Breast epithelium (tissue), 4 donors: Measurements from ENCODE around the gene PPIG. TPM values are rescaled to one million over a fixed set of nuclear protein-coding genes. Genes with fewer than 3 reads are reported as not detected.

Experiments
- DNase-seq, 2 donors: peaks; one replicate each; pipeline ENCODE4 v3.0.0-alpha.2; 2019; ENCODE audit warnings: low spot score in 2 of 2
- H3K27ac ChIP-seq, 2 donors: fragments of 200-600 bp; sonication (generic) in 1 of 2; one replicate each; pipeline ENCODE4 v1.5.1; 2016 to 2019; ENCODE audit warnings: mild to moderate bottlenecking in 1 of 2
- H3K27me3 ChIP-seq, 2 donors: fragments of 200-600 bp; sonication (generic) in 1 of 2; one replicate each; pipeline versions ENCODE4 v1.5.1 to v1.6.0; 2017 to 2019; ENCODE audit warnings: control low read depth in 1 of 2, mild to moderate bottlenecking in 1 of 2
- H3K36me3 ChIP-seq: fragments of 200-600 bp; one replicate; pipeline ENCODE4 v1.5.1; 2019
- H3K4me1 ChIP-seq, 2 donors: fragments of 200-600 bp; sonication (generic); one replicate each; pipeline ENCODE4 v1.5.1; 2016 to 2019; ENCODE audit warnings: control low read depth in 1 of 2
- H3K4me3 ChIP-seq, 3 donors: fragments of 200-600 bp; sonication (generic); 1 replicate in 2 of 3; 2 replicates in 1 of 3; pipeline ENCODE4 v1.5.1; 2016 to 2019; ENCODE audit warnings: mild to moderate bottlenecking in 3 of 3, moderate library complexity in 2 of 3
- H3K9me3 ChIP-seq, 2 donors: fragments of 200-600 bp; sonication (generic) in 1 of 2; one replicate each; pipeline ENCODE4 v1.5.1; 2016 to 2019; ENCODE audit warnings: control low read depth in 1 of 2
- POLR2A ChIP-seq: fragments of 450-650 bp; IDR thresholded peaks from one replicate; pipeline ENCODE4 v1.6.1; 2016; ENCODE audit warnings: antibody characterized with exemption, mild to moderate bottlenecking, moderate library complexity
- POLR2AphosphoS5 ChIP-seq, 3 donors: sonication (generic); formaldehyde crosslinking; IDR thresholded peaks; one replicate each; pipeline ENCODE4 v1.6.1; 2017; ENCODE audit warnings: antibody characterized with exemption in 3 of 3
- intact Hi-C: fragments of 100-400 bp; cut with DNase I; formaldehyde crosslinking; loops from one replicate; pipeline ENCODE4 v1.15.1; 2023; ENCODE audit warnings: low total_unique reads
- total RNA-seq, 3 donors: library from RNA; depleted of rRNA; stranded (reverse); fragments of >200 nt; gene quantifications; one replicate each; pipeline ENCODE4 v1.1.0, GENCODE V29; 2016
- TF ChIP-seq, protein P1 (sequence below), 3 donors: fragments of 450-650 bp; IDR thresholded peaks; one replicate each; pipeline ENCODE4 v1.5.1; 2016 to 2017; ENCODE audit warnings: antibody characterized with exemption in 3 of 3, mild to moderate bottlenecking in 3 of 3, moderate library complexity in 3 of 3

The PPIG gene
- total RNA-seq, 3 donors from 2014 or later: 35.5 to 67.9 (median 50.1) TPM

DNA sequence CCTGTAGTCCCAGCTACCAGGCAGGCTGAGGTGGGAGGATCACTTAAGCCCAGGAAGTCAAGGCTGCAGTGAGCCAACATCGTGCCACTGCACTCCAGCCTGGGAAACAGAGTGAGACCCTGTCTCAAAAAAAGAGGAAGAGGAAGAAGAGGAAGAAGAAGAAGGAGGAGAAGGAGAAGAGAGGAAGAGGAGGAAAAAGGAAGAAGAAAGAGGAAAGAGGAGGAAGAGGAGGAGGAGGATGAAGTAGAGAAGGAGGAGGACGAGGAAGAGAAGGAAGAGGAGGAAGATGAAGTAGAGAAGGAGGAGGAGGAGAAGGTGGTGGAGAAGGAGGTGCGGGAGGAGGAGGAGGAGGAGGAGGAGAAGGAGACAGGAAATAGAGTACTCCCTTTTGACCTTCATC lies 72.0 kb downstream of the PPIG start:
- H3K27ac ChIP-seq: no peak overlapping the region
- no peak for TF ChIP-seq POLR2A
- TF ChIP-seq, protein P1, sequence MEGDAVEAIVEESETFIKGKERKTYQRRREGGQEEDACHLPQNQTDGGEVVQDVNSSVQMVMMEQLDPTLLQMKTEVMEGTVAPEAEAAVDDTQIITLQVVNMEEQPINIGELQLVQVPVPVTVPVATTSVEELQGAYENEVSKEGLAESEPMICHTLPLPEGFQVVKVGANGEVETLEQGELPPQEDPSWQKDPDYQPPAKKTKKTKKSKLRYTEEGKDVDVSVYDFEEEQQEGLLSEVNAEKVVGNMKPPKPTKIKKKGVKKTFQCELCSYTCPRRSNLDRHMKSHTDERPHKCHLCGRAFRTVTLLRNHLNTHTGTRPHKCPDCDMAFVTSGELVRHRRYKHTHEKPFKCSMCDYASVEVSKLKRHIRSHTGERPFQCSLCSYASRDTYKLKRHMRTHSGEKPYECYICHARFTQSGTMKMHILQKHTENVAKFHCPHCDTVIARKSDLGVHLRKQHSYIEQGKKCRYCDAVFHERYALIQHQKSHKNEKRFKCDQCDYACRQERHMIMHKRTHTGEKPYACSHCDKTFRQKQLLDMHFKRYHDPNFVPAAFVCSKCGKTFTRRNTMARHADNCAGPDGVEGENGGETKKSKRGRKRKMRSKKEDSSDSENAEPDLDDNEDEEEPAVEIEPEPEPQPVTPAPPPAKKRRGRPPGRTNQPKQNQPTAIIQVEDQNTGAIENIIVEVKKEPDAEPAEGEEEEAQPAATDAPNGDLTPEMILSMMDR (IDR thresholded peaks at IDR 0.05): no peak
- TF ChIP-seq POLR2AphosphoS5 (IDR thresholded peaks at IDR 0.05): no peak

DNA sequence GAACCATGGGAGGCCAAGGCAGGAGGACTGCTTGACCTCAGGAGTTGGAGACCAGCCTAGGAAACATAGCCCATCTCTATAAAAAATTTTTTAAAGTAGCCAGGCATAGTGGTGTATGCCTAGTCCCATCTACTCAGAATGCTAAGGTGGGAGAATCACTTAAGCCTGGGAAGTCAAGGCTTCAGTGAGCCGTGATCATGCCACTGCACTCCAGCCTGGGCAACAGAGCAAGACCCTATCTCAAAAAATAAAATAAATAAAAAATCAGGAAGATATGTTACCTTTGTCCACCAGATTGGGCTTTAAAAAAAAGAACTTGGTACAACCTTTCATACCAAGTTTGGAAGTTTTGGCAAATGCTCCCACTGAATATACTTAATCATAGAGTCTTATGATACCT lies 74.7 kb downstream of the PPIG start:
- DNase-seq: no peak
- intact Hi-C loops: no loop called here
- H3K36me3 ChIP-seq: no peaks in the 10 kb centered on the region
- no peaks in the 10 kb centered on the region for H3K9me3 ChIP-seq
- no peaks in the 10 kb centered on the region for H3K27me3 ChIP-seq
- TF ChIP-seq POLR2A (no peak), POLR2AphosphoS5 (IDR thresholded peaks at IDR 0.05) (no peak)
- TF ChIP-seq, protein P1 (IDR thresholded peaks at IDR 0.05): no peak
- no peaks in the 10 kb centered on the region for H3K4me1 ChIP-seq
- no peak overlapping the region for H3K27ac ChIP-seq
- H3K4me3 ChIP-seq: no peak overlapping the region

More for the DNA sequence above, 72.0 kb downstream of the PPIG start:
- H3K4me3 ChIP-seq: no peak overlapping the region
- intact Hi-C loops: no loop called here
- no peaks in the 10 kb centered on the region for H3K36me3 ChIP-seq
- no peaks in the 10 kb centered on the region for H3K9me3 ChIP-seq
- no peaks in the 10 kb centered on the region for H3K4me1 ChIP-seq
- no peak for DNase-seq
- H3K27me3 ChIP-seq: no peaks in the 10 kb centered on the region

DNA sequence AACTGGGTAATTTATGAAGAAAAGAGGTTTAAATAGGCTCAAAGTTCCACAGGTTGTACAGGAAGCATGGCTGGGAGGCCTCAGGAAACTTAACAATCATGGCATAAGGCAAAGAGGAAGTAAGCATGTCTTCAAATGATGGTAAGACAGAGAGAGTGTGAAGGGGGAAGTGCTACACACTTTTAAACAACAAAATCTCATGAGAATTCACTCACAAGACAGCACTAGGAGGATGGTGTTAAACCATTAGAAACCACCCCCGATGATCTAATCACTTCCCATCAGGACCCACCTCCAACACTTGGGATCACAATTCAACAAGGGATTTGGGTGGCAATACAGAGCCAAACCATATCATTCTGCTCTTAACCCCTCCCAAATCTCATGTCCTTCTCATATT lies 75.2 kb downstream of the PPIG start:
- Histone ChIP-seq H3K27ac (no peak overlapping the region), H3K9me3 (no peaks in the 10 kb centered on the region), H3K36me3 (no peaks in the 10 kb centered on the region), H3K4me1 (no peaks in the 10 kb centered on the region), H3K27me3 (no peaks in the 10 kb centered on the region), H3K4me3 (no peak overlapping the region)
- intact Hi-C loops: no loop called here
- DNase-seq: no peak
- TF ChIP-seq POLR2A: no peak
- TF ChIP-seq, protein P1 (IDR thresholded peaks at IDR 0.05): no peak

DNA sequence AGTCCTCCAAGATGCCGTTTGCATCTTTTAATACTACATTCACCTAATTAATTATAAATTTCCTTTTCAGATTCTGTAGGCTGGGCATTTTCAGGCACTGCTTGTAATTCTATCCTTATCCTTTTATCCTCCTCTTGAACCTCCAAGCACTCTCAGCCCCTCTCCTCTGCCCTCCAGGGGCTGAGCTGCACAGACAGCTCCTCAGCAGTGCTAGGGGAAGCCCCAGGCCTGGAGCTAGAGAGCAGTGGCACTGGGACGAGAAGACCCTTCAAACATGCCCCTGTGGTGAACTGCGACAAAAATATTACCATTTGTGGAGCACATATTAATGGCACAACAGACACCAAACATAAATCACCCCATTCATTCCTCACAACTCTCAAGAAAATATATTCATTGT lies 77.1 kb downstream of the PPIG start:
- no peaks in the 10 kb centered on the region for H3K9me3 ChIP-seq
- H3K27ac ChIP-seq: no peak overlapping the region
- TF ChIP-seq POLR2A (no peak), POLR2AphosphoS5 (IDR thresholded peaks at IDR 0.05) (no peak)
- TF ChIP-seq, protein P1 (IDR thresholded peaks at IDR 0.05): no peak
- H3K4me3 ChIP-seq: no peak overlapping the region
- no peaks in the 10 kb centered on the region for H3K27me3 ChIP-seq
- no peaks in the 10 kb centered on the region for H3K4me1 ChIP-seq
- intact Hi-C loops: no loop called here
- no peaks in the 10 kb centered on the region for H3K36me3 ChIP-seq
- no peak for DNase-seq

DNA sequence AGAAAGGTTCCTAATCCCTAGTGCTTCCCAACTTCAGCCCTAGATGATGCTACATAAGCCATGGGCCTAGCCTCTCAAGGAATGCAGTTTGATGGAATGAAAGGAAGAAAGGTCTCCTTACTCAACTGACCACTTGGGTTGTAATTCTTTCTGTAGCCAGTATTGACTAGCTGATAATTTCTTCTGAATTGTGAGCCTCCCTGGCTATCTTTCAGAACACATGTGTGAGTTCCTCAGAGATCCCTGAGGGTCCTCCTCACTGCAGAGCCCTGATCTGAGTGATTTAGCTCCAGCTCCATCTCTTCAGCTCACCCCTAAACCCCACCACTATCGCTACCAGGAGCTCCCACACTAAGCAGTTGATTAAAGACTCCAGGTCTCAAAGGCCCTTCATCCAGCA lies 78.6 kb downstream of the PPIG start:
- intact Hi-C loops: no loop called here
- no peaks in the 10 kb centered on the region for H3K4me1 ChIP-seq
- no peak for DNase-seq
- no peaks in the 10 kb centered on the region for H3K9me3 ChIP-seq
- H3K36me3 ChIP-seq: no peaks in the 10 kb centered on the region
- no peak for TF ChIP-seq POLR2A
- TF ChIP-seq, protein P1 (IDR thresholded peaks at IDR 0.05): no peak
- TF ChIP-seq POLR2AphosphoS5 (IDR thresholded peaks at IDR 0.05): no peak
- H3K4me3 ChIP-seq: no peak overlapping the region
- H3K27me3 ChIP-seq: no peaks in the 10 kb centered on the region
- no peak overlapping the region for H3K27ac ChIP-seq
